ENCODE data around the gene RAB1B. TPM values are rescaled to one million over a fixed set of nuclear protein-coding genes. Genes with fewer than 3 reads are reported as not detected.

Gene RAB1B
- total and polyA plus RNA-seq, 10 of the 15 experiments (the other 5 are each of a cell fraction or from before 2014, with no cell fraction given), result 10.4 to 193 (median 96.9) TPM

GRCh38 chr11:66238786-66239413 is 29.5 kb upstream of the RAB1B start (continued):
- TF ChIP-seq CHD2 (IDR thresholded peaks at IDR 0.05; ENCODE audit: borderline replicate concordance, low read depth, low read length) (no peak), MYB (IDR thresholded peaks at IDR 0.05; ENCODE audit: borderline replicate concordance, low read depth, low read length) (no peak), ESRRA (IDR thresholded peaks at IDR 0.05; ENCODE audit: low read length) (no peak), ZBTB33 (IDR thresholded peaks at IDR 0.05) (no peak), HDAC6 (IDR thresholded peaks at IDR 0.05; ENCODE audit: unreplicated experiment) (no peak), SKIL (IDR thresholded peaks at IDR 0.05; ENCODE audit: low read depth, poor library complexity, severe bottlenecking) (no peak)

- Histone ChIP-seq H3K36me3 (ENCODE audit: control insufficient read depth in 2 of 2, insufficient read depth in 2 of 2, low read length in 1 of 2) (peaks cover 10 to 20% of the 10 kb centered on the region in 2 experiments), H3K27me3 (replicated peaks in 1 of 2; ENCODE audit: control insufficient read depth in 2 of 2, insufficient read depth in 2 of 2, low read length in 1 of 2) (no peaks in the 10 kb centered on the region), H3K27ac (ENCODE audit: control insufficient read depth, insufficient read depth) (no peak overlapping the region), H3K4me2 (ENCODE audit: control insufficient read depth, insufficient read depth) (no peak overlapping the region), H3K79me2 (ENCODE audit: control insufficient read depth, insufficient read depth, low read length) (no peaks in the 10 kb centered on the region), H3K4me1 (ENCODE audit: control insufficient read depth, insufficient read depth, low read length) (no peaks in the 10 kb centered on the region), H3K9ac (ENCODE audit: control insufficient read depth, insufficient read depth, low read length) (no peak overlapping the region), H2AFZ (ENCODE audit: control insufficient read depth, low read depth, low read length) (no peak overlapping the region), H4K20me1 (ENCODE audit: control insufficient read depth, insufficient read depth) (no peaks in the 10 kb centered on the region), H3K4me3 (no peak overlapping the region), H3K9me3 (replicated peaks; ENCODE audit: control insufficient read depth, insufficient read depth, low read length) (no peaks in the 10 kb centered on the region)
- in situ Hi-C loops (cut with MboI) (no loop called here), intact Hi-C loops (cut with micrococcal nuclease; ENCODE audit: unreplicated experiment) (no loop called here)
- WGBS (ENCODE audit: insufficient coverage, insufficient replicate concordance, low lambda C conversion rate, missing lambda C conversion rate), result 73% methylated on average over 3 of the region's 3 CpGs
- TF ChIP-seq USF1 (IDR thresholded peaks at IDR 0.05; ENCODE audit: borderline replicate concordance, extremely low read length, insufficient read depth, low read depth, low read length) (no peak), ZBTB40 (IDR thresholded peaks at IDR 0.05; ENCODE audit: borderline replicate concordance) (no peak), MYB (IDR thresholded peaks at IDR 0.05; ENCODE audit: borderline replicate concordance, low read depth, low read length) (no peak), CHD4 (IDR thresholded peaks at IDR 0.05) (no peak), FOXM1 (IDR thresholded peaks at IDR 0.05; ENCODE audit: low read depth, low read length) (no peak)
- RAD21 ChIA-PET (ENCODE audit: unreplicated experiment), result no interaction called here
- SMC1A ChIA-PET (ENCODE audit: uncharacterized antibody, unreplicated experiment), result no interaction called here
- no peak for ATAC-seq
- POLR2A ChIA-PET, result no interaction called here
- CTCF ChIA-PET, result no interaction called here
- BruUV-seq (replicated peaks), result no TSS peak
- DNase-seq (ENCODE audit: low read depth, low spot score), result no peak
- no peak for FAIRE-seq
These were observed 28.9 kb upstream of the RAB1B start for GRCh38 chr11:66239511-66239910.
